DOHH2 (cell line): ENCODE data around the gene EFCAB9.
"Not testable (repeated sequence)": the region's sequence is repeated elsewhere in the genome, so short reads cannot be mapped to it uniquely, and the experiment has no call there.

Experiments used
- H3F3A ChIP-seq: fragments of 200-600 bp; sonication (generic), shearing (Covaris generic); 2 replicates; pipeline ENCODE4 v1.6.0; 2016; ENCODE audit warnings: antibody characterized with exemption, mild to moderate bottlenecking; ENCODE audit not compliant: control insufficient read depth, insufficient read depth
- H3K27ac ChIP-seq: fragments of 200-600 bp; sonication (generic); 2 replicates; pipeline ENCODE4 v1.5.1; 2014; ENCODE audit warnings: low read depth, mild to moderate bottlenecking, low read length, moderate library complexity
- H3K27me3 ChIP-seq: fragments of 200-600 bp; sonication (generic); 2 replicates; pipeline ENCODE4 v1.6.1; 2014; ENCODE audit warnings: mild to moderate bottlenecking, low read length, mixed read lengths; ENCODE audit not compliant: control insufficient read depth
- H3K36me3 ChIP-seq: fragments of 200-600 bp; sonication (generic); 2 replicates; pipeline ENCODE4 v1.6.1; 2014; ENCODE audit warnings: mild to moderate bottlenecking, low read length, moderate library complexity, mixed read lengths; ENCODE audit not compliant: control insufficient read depth
- H3K4me1 ChIP-seq: fragments of 200-600 bp; sonication (generic); 2 replicates; pipeline ENCODE4 v1.6.1; 2014; ENCODE audit warnings: mild to moderate bottlenecking, low read length, mixed read lengths; ENCODE audit not compliant: control insufficient read depth
- H3K4me2 ChIP-seq: fragments of 200-600 bp; sonication (generic); 2 replicates; pipeline ENCODE4 v1.6.0; 2014; ENCODE audit warnings: mild to moderate bottlenecking, low read length, moderate library complexity
- H3K4me3 ChIP-seq: fragments of 200-600 bp; sonication (generic); 2 replicates; pipeline ENCODE4 v1.5.1; 2014; ENCODE audit warnings: mild to moderate bottlenecking, low read length, mixed read lengths
- H3K79me2 ChIP-seq: fragments of 200-600 bp; sonication (generic); 2 replicates; pipeline ENCODE4 v1.6.1; 2014; ENCODE audit warnings: mild to moderate bottlenecking, low read length, mixed read lengths; ENCODE audit not compliant: control insufficient read depth
- H3K9me2 ChIP-seq: fragments of 200-600 bp; sonication (generic); replicated peaks from 2 replicates; pipeline ENCODE4 v1.6.1; 2014; ENCODE audit warnings: mild to moderate bottlenecking, low read length, mixed read lengths; ENCODE audit not compliant: control insufficient read depth
- H3K9me3 ChIP-seq: fragments of 200-600 bp; sonication (generic); 2 replicates; pipeline ENCODE4 v1.6.1; 2014; ENCODE audit warnings: antibody characterized with exemption, low read length, mixed read lengths; ENCODE audit not compliant: control insufficient read depth, insufficient read depth
- H4K20me1 ChIP-seq: fragments of 200-600 bp; sonication (generic); 2 replicates; pipeline ENCODE4 v1.6.0; 2014; ENCODE audit warnings: low read depth, mild to moderate bottlenecking, antibody characterized with exemption, low read length, moderate library complexity; ENCODE audit not compliant: control insufficient read depth, insufficient read depth
- EZH2phosphoT487 ChIP-seq: fragments of 200-600 bp; sonication (generic); IDR thresholded peaks from 2 replicates; pipeline ENCODE4 v1.6.1; 2017; ENCODE audit warnings: borderline replicate concordance, mild to moderate bottlenecking, antibody characterized with exemption, low read length, moderate library complexity, mixed read lengths
- TF ChIP-seq, protein P1 (sequence below): fragments of 200-600 bp; sonication (generic); IDR thresholded peaks from one replicate; pipeline ENCODE4 v1.5.1; 2014; ENCODE audit warnings: antibody characterized with exemption, mild to moderate bottlenecking, low read depth, low read length; ENCODE audit not compliant: poor library complexity, severe bottlenecking

EFCAB9 gene

DNA sequence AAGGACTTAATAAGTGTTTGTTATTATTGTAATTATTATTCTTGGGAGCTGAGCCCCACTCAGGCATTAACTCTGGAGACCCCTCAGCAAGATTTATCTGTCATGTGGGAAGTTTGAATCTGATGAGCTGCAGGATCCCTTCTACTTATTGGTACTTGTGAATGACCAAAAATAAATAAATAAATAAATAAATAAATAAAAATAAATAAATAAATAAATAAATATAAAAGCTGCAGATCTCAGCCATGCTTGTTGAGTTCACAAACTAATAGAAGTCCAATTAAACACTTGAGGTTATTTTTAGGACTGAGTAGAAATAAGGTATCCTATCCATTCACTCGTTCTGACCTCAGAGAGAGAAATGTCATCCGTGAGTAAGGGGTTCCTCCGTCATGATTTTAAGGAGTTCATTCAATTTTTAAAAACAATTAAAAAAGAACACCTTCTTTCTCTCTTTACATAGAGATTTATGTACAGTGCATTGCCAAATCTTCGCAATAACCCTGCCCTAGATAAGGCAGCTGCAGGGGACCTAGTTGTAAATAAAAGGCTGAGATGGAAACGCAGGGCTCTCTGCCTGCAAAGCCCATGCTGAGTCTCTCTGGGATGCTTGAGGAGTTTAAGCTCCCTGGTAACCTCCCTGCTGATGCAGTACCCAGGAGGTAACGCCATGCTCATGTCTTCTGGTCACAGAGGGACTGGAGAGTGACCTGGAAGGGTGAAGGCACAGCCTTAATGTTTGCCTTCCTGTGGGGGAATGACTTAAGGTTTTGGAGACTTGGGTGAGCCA lies 1.2 kb downstream of the EFCAB9 start:
- TF ChIP-seq EZH2phosphoT487 = no peak
- TF ChIP-seq, protein P1, sequence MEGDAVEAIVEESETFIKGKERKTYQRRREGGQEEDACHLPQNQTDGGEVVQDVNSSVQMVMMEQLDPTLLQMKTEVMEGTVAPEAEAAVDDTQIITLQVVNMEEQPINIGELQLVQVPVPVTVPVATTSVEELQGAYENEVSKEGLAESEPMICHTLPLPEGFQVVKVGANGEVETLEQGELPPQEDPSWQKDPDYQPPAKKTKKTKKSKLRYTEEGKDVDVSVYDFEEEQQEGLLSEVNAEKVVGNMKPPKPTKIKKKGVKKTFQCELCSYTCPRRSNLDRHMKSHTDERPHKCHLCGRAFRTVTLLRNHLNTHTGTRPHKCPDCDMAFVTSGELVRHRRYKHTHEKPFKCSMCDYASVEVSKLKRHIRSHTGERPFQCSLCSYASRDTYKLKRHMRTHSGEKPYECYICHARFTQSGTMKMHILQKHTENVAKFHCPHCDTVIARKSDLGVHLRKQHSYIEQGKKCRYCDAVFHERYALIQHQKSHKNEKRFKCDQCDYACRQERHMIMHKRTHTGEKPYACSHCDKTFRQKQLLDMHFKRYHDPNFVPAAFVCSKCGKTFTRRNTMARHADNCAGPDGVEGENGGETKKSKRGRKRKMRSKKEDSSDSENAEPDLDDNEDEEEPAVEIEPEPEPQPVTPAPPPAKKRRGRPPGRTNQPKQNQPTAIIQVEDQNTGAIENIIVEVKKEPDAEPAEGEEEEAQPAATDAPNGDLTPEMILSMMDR = no peak
- Histone ChIP-seq H3K36me3 (no peaks in the 10 kb centered on the region), H3K4me2 (no peak overlapping the region), H3K9me2 (no peaks in the 10 kb centered on the region), H3K4me3 (no peak overlapping the region), H3K4me1 (no peaks in the 10 kb centered on the region), H3K27ac (no peak overlapping the region), H3K79me2 (no peaks in the 10 kb centered on the region), H3K9me3 (no peaks in the 10 kb centered on the region), H4K20me1 (no peaks in the 10 kb centered on the region), H3F3A (no peaks in the 10 kb centered on the region), H3K27me3 (no peaks in the 10 kb centered on the region)

DNA sequence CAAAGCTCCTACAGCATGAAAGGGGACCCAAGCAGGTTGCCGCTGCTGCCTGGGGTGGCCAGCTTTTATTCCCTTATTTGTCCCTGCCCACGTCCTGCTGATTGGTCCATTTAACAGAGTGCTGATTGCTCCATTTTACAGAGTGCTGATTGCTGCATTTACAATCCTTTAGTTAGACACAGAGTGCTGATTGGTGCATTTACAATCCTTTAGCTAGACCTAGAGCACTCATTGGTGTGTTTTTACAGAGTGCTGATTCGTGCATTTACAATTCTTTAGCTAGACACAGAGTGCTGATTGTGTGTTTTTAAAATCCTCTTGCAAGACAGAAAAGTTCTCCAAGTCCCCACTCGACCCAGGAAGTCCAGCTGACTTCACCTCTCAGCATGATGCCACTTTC lies 3.8 kb downstream of the EFCAB9 start:
- not testable (repeated sequence) for H3K79me2 ChIP-seq, H3K4me1 ChIP-seq, H3K27ac ChIP-seq, H3K4me3 ChIP-seq, H3K36me3 ChIP-seq, H3F3A ChIP-seq, H3K9me2 ChIP-seq, H3K9me3 ChIP-seq, H3K27me3 ChIP-seq, H3K4me2 ChIP-seq, H4K20me1 ChIP-seq

DNA sequence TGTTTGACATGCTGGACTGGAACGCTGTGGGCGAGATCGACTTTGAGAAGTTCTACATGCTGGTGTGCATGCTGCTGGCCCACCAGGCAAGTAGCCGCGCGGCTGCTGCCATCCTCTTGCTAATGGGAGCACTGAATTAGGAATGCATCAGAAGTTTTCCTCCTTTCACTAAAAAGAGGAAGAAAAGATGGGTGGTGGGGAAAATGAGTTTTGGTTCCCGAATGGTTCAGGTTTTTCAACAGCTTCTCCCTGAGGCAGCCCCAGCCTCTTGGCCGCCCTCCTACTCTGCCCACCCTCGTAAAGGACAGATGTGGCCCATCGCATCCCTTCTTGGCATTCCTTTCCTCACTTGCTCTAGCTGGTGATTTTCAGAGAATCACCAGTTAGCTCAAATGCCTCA lies 5.5 kb downstream of the EFCAB9 start:
- no peaks in the 10 kb centered on the region for H3F3A ChIP-seq
- H3K4me2 ChIP-seq = no peak overlapping the region
- no peak overlapping the region for H3K4me3 ChIP-seq
- no peaks in the 10 kb centered on the region for H3K9me3 ChIP-seq
- H3K9me2 ChIP-seq = no peaks in the 10 kb centered on the region
- no peaks in the 10 kb centered on the region for H3K79me2 ChIP-seq
- TF ChIP-seq EZH2phosphoT487 = no peak
- TF ChIP-seq, protein P1 = no peak
- no peaks in the 10 kb centered on the region for H3K4me1 ChIP-seq
- H4K20me1 ChIP-seq = no peaks in the 10 kb centered on the region
- H3K27me3 ChIP-seq = no peaks in the 10 kb centered on the region
- H3K36me3 ChIP-seq = no peaks in the 10 kb centered on the region
- no peak overlapping the region for H3K27ac ChIP-seq

DNA sequence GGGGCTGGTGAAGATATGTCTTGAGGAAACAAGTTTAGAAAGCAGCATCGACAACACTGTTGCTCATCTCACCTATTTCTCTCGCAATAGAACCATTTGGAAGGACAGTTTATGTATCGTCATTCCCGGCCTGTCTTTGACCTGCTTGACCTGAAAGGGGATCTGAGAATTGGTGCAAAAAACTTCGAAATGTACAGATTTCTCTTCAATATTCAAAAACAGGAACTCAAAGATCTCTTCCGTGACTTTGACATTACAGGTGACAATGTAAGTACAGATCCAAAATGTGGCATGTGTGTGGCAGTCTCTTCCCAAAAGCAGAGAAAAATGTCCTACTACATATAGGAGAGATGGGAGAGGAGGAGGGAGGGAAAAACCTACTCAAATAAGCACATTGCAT lies 6.5 kb downstream of the EFCAB9 start:
- H3K27me3 ChIP-seq = no peaks in the 10 kb centered on the region
- no peaks in the 10 kb centered on the region for H3K36me3 ChIP-seq
- H3K4me2 ChIP-seq = no peak overlapping the region

DNA sequence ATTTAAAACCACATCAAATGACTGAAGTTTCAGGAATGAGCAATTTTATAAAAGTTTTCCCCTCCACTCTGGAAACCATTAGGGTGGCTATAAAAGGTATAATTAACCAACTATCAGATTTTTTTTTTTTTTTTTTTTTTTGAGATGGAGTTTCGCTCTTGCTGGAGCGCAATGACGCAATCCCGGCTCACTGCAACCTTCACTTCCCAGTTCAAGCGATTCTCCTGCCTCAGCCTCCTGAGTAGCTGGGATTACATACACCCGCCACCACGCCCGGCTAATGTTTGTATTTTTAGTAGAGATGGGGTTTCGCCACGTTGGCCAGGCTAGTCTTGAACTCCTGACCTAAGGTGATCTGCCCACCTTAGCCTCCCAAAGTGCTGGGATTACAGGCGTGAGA lies 12.0 kb downstream of the EFCAB9 start:
- H3K4me3 ChIP-seq, H3K4me1 ChIP-seq, H4K20me1 ChIP-seq, H3K9me3 ChIP-seq, H3K4me2 ChIP-seq, H3K27ac ChIP-seq, H3F3A ChIP-seq, H3K79me2 ChIP-seq, H3K36me3 ChIP-seq, H3K27me3 ChIP-seq, H3K9me2 ChIP-seq: not testable (repeated sequence)

More for the DNA sequence above, 6.5 kb downstream of the EFCAB9 start:
- no peaks in the 10 kb centered on the region for H3K9me3 ChIP-seq
- no peaks in the 10 kb centered on the region for H4K20me1 ChIP-seq
- H3K4me1 ChIP-seq = no peaks in the 10 kb centered on the region
- TF ChIP-seq, protein P1 = no peak
- TF ChIP-seq EZH2phosphoT487 = no peak
- H3K79me2 ChIP-seq = no peaks in the 10 kb centered on the region
- no peaks in the 10 kb centered on the region for H3F3A ChIP-seq
- H3K4me3 ChIP-seq = no peak overlapping the region
- H3K27ac ChIP-seq = no peak overlapping the region
- no peaks in the 10 kb centered on the region for H3K9me2 ChIP-seq
